Nephron (organoid): ENCODE measurements around the gene PPM1F.

Experiments used
- H3K27ac Mint-ChIP-seq, 3 experiments: 2 replicates each; pipeline ENCODE4 v1.8.0; 2020; ENCODE audit warnings: mixed read lengths in 3 of 3, mild to moderate bottlenecking in 2 of 3, moderate library complexity in 1 of 3
- H3K27me3 Mint-ChIP-seq: 2 replicates; pipeline ENCODE4 v1.8.0; 2021; ENCODE audit warnings: low read depth, mild to moderate bottlenecking, moderate library complexity, mixed read lengths
- H3K36me3 Mint-ChIP-seq: 2 replicates; pipeline ENCODE4 v1.8.0; 2020; ENCODE audit warnings: low read depth, mixed read lengths
- H3K4me1 Mint-ChIP-seq: 2 replicates; pipeline ENCODE4 v1.8.0; 2020; ENCODE audit warnings: mixed read lengths
- H3K4me3 Mint-ChIP-seq, 3 experiments: 2 replicates each; pipeline ENCODE4 v1.8.0; 2020; ENCODE audit warnings: mild to moderate bottlenecking in 3 of 3, mixed read lengths in 3 of 3, moderate library complexity in 2 of 3
- H3K9me3 Mint-ChIP-seq: 2 replicates; pipeline ENCODE4 v1.8.0; 2020; ENCODE audit warnings: mixed read lengths
- CTCF ChIP-seq, 3 experiments: fragments of 200-600 bp; sonication (generic); IDR thresholded peaks; one replicate each; pipeline ENCODE4 v1.5.0; 2021; ENCODE audit warnings: antibody characterized with exemption in 3 of 3; ENCODE audit not compliant: unreplicated experiment in 3 of 3

PPM1F gene

GRCh38 chr22:21972806-21973205 lies 20.2 kb upstream of the PPM1F start:
- no peak for TF ChIP-seq CTCF (IDR thresholded peaks at IDR 0.05; ENCODE audit: unreplicated experiment in 3 of 3)
- Mint-ChIP-seq H3K9me3 (no peaks in the 10 kb centered on the region), H3K4me3 (no peak overlapping the region), H3K36me3 (peaks cover 47% of the 10 kb centered on the region), H3K27me3 (no peaks in the 10 kb centered on the region), H3K27ac (no peak overlapping the region), H3K4me1 (no peaks in the 10 kb centered on the region)

DNA sequence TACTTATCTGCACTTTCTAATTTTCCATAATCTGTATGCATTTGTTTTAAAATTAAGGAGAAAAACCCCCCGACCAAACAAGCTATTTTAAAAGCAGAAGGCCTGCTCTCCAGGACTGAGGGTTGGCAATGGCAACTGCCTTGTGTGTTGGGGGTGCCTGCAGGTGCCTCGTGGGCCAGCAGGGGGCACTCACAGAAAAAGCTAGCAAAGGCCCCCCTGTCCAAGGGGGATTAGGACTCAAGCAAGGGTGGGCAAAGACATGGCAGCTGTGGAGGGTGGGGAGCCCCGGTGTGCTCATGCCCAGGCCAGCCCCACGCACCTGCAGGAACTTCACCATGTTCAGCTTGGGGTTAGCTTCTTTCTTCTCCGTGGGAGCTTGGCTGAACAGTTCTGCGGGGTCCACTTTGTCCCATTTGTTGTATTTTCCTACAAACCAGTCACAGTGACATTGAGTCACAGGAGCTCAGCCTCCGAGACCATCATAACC lies 19.7 kb upstream of the PPM1F start:
- no peaks in the 10 kb centered on the region for H3K4me1 Mint-ChIP-seq
- H3K4me3 Mint-ChIP-seq = no peak overlapping the region
- H3K27ac Mint-ChIP-seq = no peak overlapping the region
- no peaks in the 10 kb centered on the region for H3K9me3 Mint-ChIP-seq
- H3K27me3 Mint-ChIP-seq = no peaks in the 10 kb centered on the region
- H3K36me3 Mint-ChIP-seq = peaks cover 50% of the 10 kb centered on the region
- peak; percentile 77 to 78 (median 77) for TF ChIP-seq CTCF (IDR thresholded peaks at IDR 0.05; ENCODE audit: unreplicated experiment in 3 of 3)

DNA sequence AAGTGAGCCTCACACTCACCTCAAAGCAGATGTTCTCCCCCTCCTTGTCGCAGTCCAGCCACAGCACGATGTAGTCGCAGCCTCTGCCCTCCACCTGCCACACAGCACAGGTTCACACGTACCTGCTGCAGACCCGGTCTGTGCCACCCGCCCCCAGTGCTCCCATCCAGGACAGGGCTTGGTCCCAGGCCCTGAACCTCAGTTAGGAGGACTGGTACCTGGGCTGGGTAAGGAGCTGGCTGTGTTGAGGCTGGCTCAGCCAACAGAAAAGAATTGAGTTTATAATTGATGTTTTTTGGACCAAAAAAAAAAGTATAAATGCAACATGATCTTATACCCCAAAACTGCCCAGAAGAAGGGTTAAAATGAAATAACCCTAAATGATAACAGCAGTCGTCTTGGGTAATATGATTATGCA lies 19.2 kb upstream of the PPM1F start:
- Mint-ChIP-seq H3K27ac (no peak overlapping the region), H3K4me1 (no peaks in the 10 kb centered on the region), H3K4me3 (no peak overlapping the region), H3K36me3 (peaks cover 54% of the 10 kb centered on the region), H3K27me3 (no peaks in the 10 kb centered on the region), H3K9me3 (no peaks in the 10 kb centered on the region)
- no peak for TF ChIP-seq CTCF (IDR thresholded peaks at IDR 0.05; ENCODE audit: unreplicated experiment in 3 of 3)

DNA sequence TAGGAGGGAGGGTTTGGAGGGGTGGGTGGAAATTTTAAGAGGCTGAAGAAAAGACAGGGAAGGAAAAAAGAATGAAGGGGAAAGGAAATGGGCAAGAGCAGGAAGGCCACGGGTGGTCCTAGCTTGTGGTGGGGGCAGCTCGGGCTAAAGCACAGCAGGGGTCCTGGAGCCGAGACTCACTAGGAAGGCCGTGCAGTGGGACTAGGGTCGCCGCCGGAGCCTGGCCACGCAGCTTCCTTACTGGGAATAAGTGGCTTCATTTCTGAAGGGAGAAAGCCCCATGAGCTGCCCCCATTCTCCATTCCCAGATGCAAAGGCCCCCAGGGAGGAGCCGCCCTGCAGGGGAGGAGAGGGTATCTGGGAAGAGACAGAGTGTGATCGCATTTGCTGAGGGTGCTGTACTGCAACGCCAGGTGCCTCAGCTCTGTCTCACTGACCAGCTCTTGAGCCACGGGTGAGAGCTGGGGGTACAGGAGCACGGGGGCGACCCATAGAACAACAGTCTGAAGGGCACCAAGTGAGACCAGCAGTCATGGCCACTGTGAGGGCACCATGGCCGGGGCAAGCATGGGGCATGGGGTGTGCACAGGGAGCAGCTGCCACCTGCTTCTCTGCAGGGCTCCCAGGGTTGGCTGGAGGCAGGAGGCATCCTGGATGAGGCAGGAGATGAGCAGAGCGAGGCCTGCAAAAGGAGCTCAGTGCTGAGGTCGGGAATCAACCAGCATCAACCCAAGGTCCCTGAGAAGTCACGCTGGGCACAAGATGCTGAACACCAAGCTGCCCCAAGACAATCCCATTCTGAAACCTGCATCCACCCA lies 18.4 kb upstream of the PPM1F start:
- Mint-ChIP-seq H3K27ac (no peak overlapping the region), H3K27me3 (no peaks in the 10 kb centered on the region), H3K4me3 (no peak overlapping the region), H3K36me3 (peaks cover 63% of the 10 kb centered on the region), H3K4me1 (no peaks in the 10 kb centered on the region), H3K9me3 (no peaks in the 10 kb centered on the region)
- TF ChIP-seq CTCF (IDR thresholded peaks at IDR 0.05; ENCODE audit: unreplicated experiment in 3 of 3) = no peak

- Mint-ChIP-seq H3K27me3 (no peaks in the 10 kb centered on the region), H3K4me1 (no peaks in the 10 kb centered on the region), H3K27ac (no peak overlapping the region), H3K36me3 (peaks cover 65% of the 10 kb centered on the region), H3K4me3 (no peak overlapping the region), H3K9me3 (no peaks in the 10 kb centered on the region)
- TF ChIP-seq CTCF (IDR thresholded peaks at IDR 0.05; ENCODE audit: unreplicated experiment in 3 of 3) = no peak
Measured at GRCh38 chr22:21970037-21970799, 17.6 kb upstream of the PPM1F start.
